Measurements from ENCODE around the gene TAX1BP3.
A peak's percentile ranks its signal among the peaks of the same experiment; 100 is the strongest.
"Not testable (repeated sequence)": the region's sequence is repeated elsewhere in the genome, so short reads cannot be mapped to it uniquely, and the experiment has no call there.

Gene TAX1BP3

GRCh38 chr17:3668279-3669084 is at the start of gene TAX1BP3, which contains the start of gene EMC6:
TAX1BP3 (minus strand) TSS chr17:3668578; CDS start chr17:3668526, 52 bp downstream.
EMC6 (plus strand) TSS chr17:3668812; CDS start chr17:3669147, 335 bp downstream.
- peak; percentile 95 for DNase-seq

GRCh38 chr17:3715296-3715695 is 46.9 kb upstream of the TAX1BP3 start:
- DNase-seq = no peak

GRCh38 chr17:3712811-3713463 is 44.6 kb upstream of the TAX1BP3 start:
- DNase-seq = no peak

GRCh38 chr17:3710951-3711383 is 42.6 kb upstream of the TAX1BP3 start:
- peak; percentile 82 for DNase-seq

- DNase-seq = no peak
These were observed 40.0 kb upstream of the TAX1BP3 start for GRCh38 chr17:3708366-3708765.

GRCh38 chr17:3705718-3705984 is 37.3 kb upstream of the TAX1BP3 start:
- DNase-seq = not testable (repeated sequence)

- DNase-seq = no peak
These were observed 36.7 kb upstream of the TAX1BP3 start for GRCh38 chr17:3704931-3705717.

GRCh38 chr17:3702041-3702539 is 33.7 kb upstream of the TAX1BP3 start:
- DNase-seq = not testable (repeated sequence)

GRCh38 chr17:3699951-3700350 is 31.6 kb upstream of the TAX1BP3 start:
- DNase-seq = no peak

- DNase-seq = no peak
These were observed 29.8 kb upstream of the TAX1BP3 start for GRCh38 chr17:3698139-3698538.

- DNase-seq = no peak
These were observed 28.7 kb upstream of the TAX1BP3 start for GRCh38 chr17:3697103-3697476.

GRCh38 chr17:3695723-3696411 is 27.5 kb upstream of the TAX1BP3 start, which contains the start of gene P2RX5:
P2RX5 (minus strand) TSS chr17:3696155; CDS start chr17:3696005, 150 bp downstream.
- peak; percentile 43 for DNase-seq

GRCh38 chr17:3695129-3695722 is 26.8 kb upstream of the TAX1BP3 start:
- peak; percentile 41 for DNase-seq

GRCh38 chr17:3693829-3694231 is 25.5 kb upstream of the TAX1BP3 start:
- peak; percentile 10 for DNase-seq

- no peak for DNase-seq
These were observed 24.8 kb upstream of the TAX1BP3 start for GRCh38 chr17:3693141-3693540.

GRCh38 chr17:3692346-3692745 is 24.0 kb upstream of the TAX1BP3 start:
- DNase-seq = no peak

- no peak for DNase-seq
These were observed 23.3 kb upstream of the TAX1BP3 start for GRCh38 chr17:3691617-3692067.

- DNase-seq = no peak
These were observed 21.8 kb upstream of the TAX1BP3 start for GRCh38 chr17:3690094-3690715.

GRCh38 chr17:3689262-3690093 is 21.1 kb upstream of the TAX1BP3 start:
- DNase-seq = no peak

GRCh38 chr17:3688852-3689261 is 20.5 kb upstream of the TAX1BP3 start:
- no peak for DNase-seq
